ENCODE data around the gene DLG2. TPM values are rescaled to one million over a fixed set of nuclear protein-coding genes. Genes with fewer than 3 reads are reported as not detected.

Gene DLG2
- total and polyA plus RNA-seq, 2 of the 8 experiments (the other 6 are each of a cell fraction or from before 2014, with no cell fraction given) = 1.7 to 14.3 TPM

- TF ChIP-seq MAX (IDR thresholded peaks at IDR 0.05) (no peak), SRF (IDR thresholded peaks at IDR 0.05; ENCODE audit: low read depth, low read length) (no peak), TCF12 (IDR thresholded peaks at IDR 0.05; ENCODE audit: low read depth, low read length) (no peak)
Measured at GRCh38 chr11:85088286-85088685, 538.9 kb downstream of the DLG2 start (continued).
